Hepatocyte (in vitro differentiated cells): Measurements from ENCODE around the gene KCNQ1. TPM values are rescaled to one million over a fixed set of nuclear protein-coding genes. Genes with fewer than 3 reads are reported as not detected.

Experiments
- DNase-seq: peaks from one replicate; pipeline ENCODE4 v3.0.0-alpha.2; 2016; ENCODE audit warnings: low spot score
- H2AFZ ChIP-seq: fragments of 200-600 bp; sonication (generic); 2 replicates; pipeline ENCODE4 v1.6.0; 2016; ENCODE audit warnings: antibody characterized with exemption, mild to moderate bottlenecking
- H3K27ac ChIP-seq: fragments of 200-600 bp; sonication (generic); 2 replicates; pipeline ENCODE4 v1.5.1; 2016; ENCODE audit warnings: mild to moderate bottlenecking
- H3K27me3 ChIP-seq: fragments of 200-600 bp; sonication (generic); 2 replicates; pipeline ENCODE4 v1.6.1; 2016
- H3K36me3 ChIP-seq: fragments of 200-600 bp; sonication (generic); replicated peaks from 2 replicates; pipeline ENCODE4 v1.5.1; 2016; ENCODE audit warnings: low read depth; ENCODE audit not compliant: insufficient read depth
- H3K4me1 ChIP-seq: fragments of 200-600 bp; sonication (generic); 2 replicates; pipeline ENCODE4 v1.5.1; 2016; ENCODE audit warnings: mild to moderate bottlenecking, moderate library complexity; ENCODE audit not compliant: insufficient read depth
- H3K4me2 ChIP-seq: fragments of 200-600 bp; sonication (generic); 2 replicates; pipeline ENCODE4 v1.6.0; 2016
- H3K4me3 ChIP-seq: fragments of 200-600 bp; sonication (generic); 2 replicates; pipeline ENCODE4 v1.5.1; 2016; ENCODE audit warnings: mild to moderate bottlenecking
- H3K79me2 ChIP-seq: fragments of 200-600 bp; sonication (generic); 2 replicates; pipeline ENCODE4 v1.6.0; 2017; ENCODE audit warnings: mild to moderate bottlenecking
- H3K9me2 ChIP-seq: fragments of 200-600 bp; sonication (generic); replicated peaks from 2 replicates; pipeline ENCODE4 v1.6.0; 2017; ENCODE audit warnings: mild to moderate bottlenecking; ENCODE audit not compliant: insufficient read depth
- H3K9me3 ChIP-seq: fragments of 200-600 bp; sonication (generic); 2 replicates; pipeline ENCODE4 v1.5.1; 2016; ENCODE audit warnings: low read depth, mild to moderate bottlenecking
- H4K20me1 ChIP-seq: fragments of 200-600 bp; sonication (generic); 2 replicates; pipeline ENCODE4 v1.6.0; 2016; ENCODE audit warnings: mild to moderate bottlenecking; ENCODE audit not compliant: insufficient read depth, poor library complexity, severe bottlenecking
- CTCF ChIP-seq: fragments of 200-600 bp; sonication (generic); IDR thresholded peaks from 2 replicates; pipeline ENCODE4 v1.5.1; 2016; ENCODE audit warnings: antibody characterized with exemption, mild to moderate bottlenecking; ENCODE audit not compliant: poor library complexity
- EZH2 ChIP-seq: fragments of 200-600 bp; sonication (generic); IDR thresholded peaks from 2 replicates; pipeline ENCODE4 v1.6.1; 2016; ENCODE audit warnings: antibody characterized with exemption, mild to moderate bottlenecking, borderline replicate concordance
- EZH2phosphoT487 ChIP-seq: fragments of 200-600 bp; sonication (generic); IDR thresholded peaks from one replicate; pipeline ENCODE4 v1.6.1; 2018; ENCODE audit warnings: antibody characterized with exemption, mild to moderate bottlenecking, low read depth, moderate library complexity; ENCODE audit not compliant: unreplicated experiment, severe bottlenecking
- WGBS: methylation state at CpG from one replicate; pipeline ENCODE4 v1.1.6; 2016; ENCODE audit warnings: low lambda C conversion rate; ENCODE audit errors: missing lambda C conversion rate; 5-methylcytosine and 5-hydroxymethylcytosine counted together
- polyA plus RNA-seq: library from polyadenylated mRNA; unstranded; fragments of >200 nt; fragmentation: Nextera tagmentation; extraction: Ambion mirVana; gene quantifications from 2 replicates; pipeline ENCODE4 v1.2.1, GENCODE V29; 2016
- total RNA-seq: library from RNA; depleted of rRNA; stranded (reverse); fragments of >200 nt; gene quantifications from 2 replicates; pipeline ENCODE4 v1.2.3, GENCODE V29; 2014

KCNQ1 gene
- total and polyA plus RNA-seq, 2 experiments from 2014 or later, result 1.8 to 6.4 TPM

- TF ChIP-seq EZH2phosphoT487 (no peak), CTCF (no peak), EZH2 (no peak)
- H3K4me2 ChIP-seq, result no peak overlapping the region
- no peak for DNase-seq
- peaks cover 30% of the 10 kb centered on the region for H3K4me1 ChIP-seq
- no peaks in the 10 kb centered on the region for H3K79me2 ChIP-seq
- no peak overlapping the region for H3K27ac ChIP-seq
- no peak overlapping the region for H3K4me3 ChIP-seq
- H3K9me3 ChIP-seq, result no peaks in the 10 kb centered on the region
- no peaks in the 10 kb centered on the region for H4K20me1 ChIP-seq
- H3K27me3 ChIP-seq, result peaks cover 19% of the 10 kb centered on the region
- H2AFZ ChIP-seq, result no peak overlapping the region
- no peaks in the 10 kb centered on the region for H3K9me2 ChIP-seq
- H3K36me3 ChIP-seq, result no peaks in the 10 kb centered on the region
- WGBS, result 82% methylated on average over 10 of the region's 10 CpGs
These were observed 420.1 kb downstream of the KCNQ1 start for GRCh38 chr11:2864901-2865300.

GRCh38 chr11:2865922-2866577, 421.2 kb downstream of the KCNQ1 start:
- Histone ChIP-seq H3K36me3 (no peaks in the 10 kb centered on the region), H3K9me2 (no peaks in the 10 kb centered on the region), H2AFZ (no peak overlapping the region), H3K9me3 (no peaks in the 10 kb centered on the region), H3K27ac (no peak overlapping the region), H3K79me2 (no peaks in the 10 kb centered on the region), H3K27me3 (peaks cover 31% of the 10 kb centered on the region), H3K4me3 (no peak overlapping the region), H3K4me1 (peaks cover 24% of the 10 kb centered on the region), H3K4me2 (no peak overlapping the region), H4K20me1 (no peaks in the 10 kb centered on the region)
- TF ChIP-seq EZH2 (no peak), CTCF (no peak), EZH2phosphoT487 (no peak)
- no peak for DNase-seq
- WGBS, result 90% methylated on average over 9 of the region's 11 CpGs

- DNase-seq, result no peak
- no peaks in the 10 kb centered on the region for H3K79me2 ChIP-seq
- H4K20me1 ChIP-seq, result no peaks in the 10 kb centered on the region
- H2AFZ ChIP-seq, result no peak overlapping the region
- WGBS, result 85% methylated on average over 5 of the region's 5 CpGs
- H3K36me3 ChIP-seq, result no peaks in the 10 kb centered on the region
- no peak for TF ChIP-seq EZH2
- TF ChIP-seq CTCF, result no peak
- TF ChIP-seq EZH2phosphoT487, result no peak
- H3K27me3 ChIP-seq, result peaks cover 38% of the 10 kb centered on the region
- H3K4me2 ChIP-seq, result no peak overlapping the region
- H3K9me2 ChIP-seq, result no peaks in the 10 kb centered on the region
- H3K9me3 ChIP-seq, result no peaks in the 10 kb centered on the region
- no peak overlapping the region for H3K27ac ChIP-seq
- no peak overlapping the region for H3K4me3 ChIP-seq
- peaks cover 20% of the 10 kb centered on the region for H3K4me1 ChIP-seq
These were observed 422.3 kb downstream of the KCNQ1 start for GRCh38 chr11:2867142-2867541.
